ENCODE results near the gene PIH1D2. TPM values are rescaled to one million over a fixed set of nuclear protein-coding genes. Genes with fewer than 3 reads are reported as not detected.

The PIH1D2 gene
- total and polyA plus RNA-seq, 2 donors (not counting 3 experiments of a cell fraction or from before 2014, with no cell fraction given), result 0.51 to 1.3 TPM

DNA sequence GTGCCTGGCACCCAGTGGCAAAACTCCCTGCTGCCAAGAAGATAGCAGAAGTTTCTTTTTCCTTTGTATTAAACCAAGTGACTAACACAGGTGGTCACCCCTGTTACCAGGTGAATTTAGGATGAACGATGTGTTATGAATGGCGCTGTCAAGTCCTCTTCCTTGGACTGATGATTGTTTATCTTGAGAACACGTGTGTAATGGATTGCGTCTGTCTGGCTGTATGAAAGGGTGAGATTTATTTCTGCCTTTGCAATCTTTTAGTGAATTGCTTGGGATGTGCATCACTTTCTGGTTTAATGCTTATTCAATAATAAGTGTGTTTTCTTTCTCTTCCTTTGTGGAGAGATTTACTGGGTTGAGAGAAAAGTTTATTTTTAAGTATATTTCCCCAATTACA, 49.3 kb upstream of the PIH1D2 start:
- POLR2A ChIA-PET, result interaction anchor here (0.6 kb wide), 1 partner anchor 295 kb away, joined by 3 read pairs; no protein-coding TSS in a partner anchor
- Histone ChIP-seq H3K36me3 (ENCODE audit: control insufficient read depth in 2 of 2, extremely low read depth in 1 of 2, insufficient read depth in 2 of 2, low read length in 2 of 2) (no peaks in the 10 kb centered on the region), H3K27me3 (ENCODE audit: control insufficient read depth in 2 of 2, insufficient read depth in 2 of 2, low read length in 2 of 2) (no peaks in the 10 kb centered on the region), H3K4me2 (ENCODE audit: insufficient read depth, low read length) (no peak overlapping the region), H4K20me1 (replicated peaks; ENCODE audit: control insufficient read depth, extremely low read depth, insufficient read depth, low read length) (no peaks in the 10 kb centered on the region), H3K9me1 (replicated peaks; ENCODE audit: control insufficient read depth, extremely low read depth, insufficient read depth, low read length) (no peaks in the 10 kb centered on the region), H3K4me3 (replicated peaks in 1 of 3; ENCODE audit: insufficient read depth in 1 of 3, low read depth in 1 of 3, low read length in 3 of 3) (no peak overlapping the region), H2AFZ (ENCODE audit: low read depth, low read length) (no peak overlapping the region), H3K9me3 (replicated peaks; ENCODE audit: control insufficient read depth, insufficient read depth, low read length) (no peaks in the 10 kb centered on the region), H3K27ac (ENCODE audit: insufficient read depth, low read depth, low read length) (no peak overlapping the region), H3K9ac (replicated peaks; ENCODE audit: extremely low read depth, insufficient read depth, low read length) (no peak overlapping the region), H3K4me1 (ENCODE audit: control insufficient read depth, extremely low read depth, insufficient read depth, low read length) (peaks cover 23% of the 10 kb centered on the region), H3K79me2 (ENCODE audit: control insufficient read depth, insufficient read depth, low read length) (no peaks in the 10 kb centered on the region)
- no TSS peak for BruUV-seq (replicated peaks)
- intact Hi-C loops (cut with micrococcal nuclease) (no loop called here), dilution Hi-C loops (cut with MboI; ENCODE audit: extremely low pct_ligation_motif_present, low sequenced_read_pairs) (no loop called here)
- no peak for TF ChIP-seq GATA2 (IDR thresholded peaks at IDR 0.05; ENCODE audit: insufficient read depth, insufficient read length, low read depth, low read length)
- no peak for TF ChIP-seq POLR2AphosphoS5 (IDR thresholded peaks at IDR 0.05; ENCODE audit: insufficient read depth, low read depth, low read length)
- TF ChIP-seq EZH2 (IDR thresholded peaks at IDR 0.05; ENCODE audit: borderline replicate concordance, low read depth, low read length, severe bottlenecking), result no peak
- no peak for TF ChIP-seq MYC (IDR thresholded peaks at IDR 0.05; ENCODE audit: low read depth, low read length)
- TF ChIP-seq, protein P1, sequence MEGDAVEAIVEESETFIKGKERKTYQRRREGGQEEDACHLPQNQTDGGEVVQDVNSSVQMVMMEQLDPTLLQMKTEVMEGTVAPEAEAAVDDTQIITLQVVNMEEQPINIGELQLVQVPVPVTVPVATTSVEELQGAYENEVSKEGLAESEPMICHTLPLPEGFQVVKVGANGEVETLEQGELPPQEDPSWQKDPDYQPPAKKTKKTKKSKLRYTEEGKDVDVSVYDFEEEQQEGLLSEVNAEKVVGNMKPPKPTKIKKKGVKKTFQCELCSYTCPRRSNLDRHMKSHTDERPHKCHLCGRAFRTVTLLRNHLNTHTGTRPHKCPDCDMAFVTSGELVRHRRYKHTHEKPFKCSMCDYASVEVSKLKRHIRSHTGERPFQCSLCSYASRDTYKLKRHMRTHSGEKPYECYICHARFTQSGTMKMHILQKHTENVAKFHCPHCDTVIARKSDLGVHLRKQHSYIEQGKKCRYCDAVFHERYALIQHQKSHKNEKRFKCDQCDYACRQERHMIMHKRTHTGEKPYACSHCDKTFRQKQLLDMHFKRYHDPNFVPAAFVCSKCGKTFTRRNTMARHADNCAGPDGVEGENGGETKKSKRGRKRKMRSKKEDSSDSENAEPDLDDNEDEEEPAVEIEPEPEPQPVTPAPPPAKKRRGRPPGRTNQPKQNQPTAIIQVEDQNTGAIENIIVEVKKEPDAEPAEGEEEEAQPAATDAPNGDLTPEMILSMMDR (IDR thresholded peaks at IDR 0.05; ENCODE audit: extremely low read depth in 1 of 2, insufficient read depth in 1 of 2, low read depth in 1 of 2, low read length in 2 of 2), result no peak
- TF ChIP-seq JUN (IDR thresholded peaks at IDR 0.05; ENCODE audit: borderline replicate concordance, insufficient read depth, insufficient read length, low read depth), result no peak
- TF ChIP-seq FOS (IDR thresholded peaks at IDR 0.05; ENCODE audit: borderline replicate concordance, insufficient read depth, low read length), result no peak
- TF ChIP-seq, protein P2, sequence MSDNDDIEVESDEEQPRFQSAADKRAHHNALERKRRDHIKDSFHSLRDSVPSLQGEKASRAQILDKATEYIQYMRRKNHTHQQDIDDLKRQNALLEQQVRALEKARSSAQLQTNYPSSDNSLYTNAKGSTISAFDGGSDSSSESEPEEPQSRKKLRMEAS (IDR thresholded peaks at IDR 0.05; ENCODE audit: insufficient read depth, insufficient read length), result no peak
- TF ChIP-seq POLR2A (IDR thresholded peaks at IDR 0.05; ENCODE audit: low read depth, low read length), result no peak
- CTCF ChIA-PET, result no interaction called here
- FAIRE-seq (no peak), DNase-seq (ENCODE audit: low read depth, low spot score) (no peak)

Measured in endothelial cell of umbilical vein (primary cell).